Thyroid gland (tissue), 4 donors: ENCODE results near the gene SASH1.

ENCODE experiments used
- POLR2A ChIP-seq, 2 donors: fragments of 450-650 bp; IDR thresholded peaks; one replicate each; pipeline ENCODE4 v1.6.1; 2017; ENCODE audit warnings: antibody characterized with exemption in 2 of 2, mild to moderate bottlenecking in 2 of 2, moderate library complexity in 1 of 2
- TF ChIP-seq, protein P1 (sequence below), 6 experiments: fragments of 200-600 bp in 3 of 6; fragments of 450-650 bp in 3 of 6; sonication (generic) in 3 of 6; IDR thresholded peaks; one replicate each; pipeline ENCODE4 v1.5.1; 2016 to 2019; ENCODE audit warnings: antibody characterized with exemption in 6 of 6, mild to moderate bottlenecking in 2 of 6, inconsistent platforms in 1 of 6, moderate library complexity in 1 of 6

DNA sequence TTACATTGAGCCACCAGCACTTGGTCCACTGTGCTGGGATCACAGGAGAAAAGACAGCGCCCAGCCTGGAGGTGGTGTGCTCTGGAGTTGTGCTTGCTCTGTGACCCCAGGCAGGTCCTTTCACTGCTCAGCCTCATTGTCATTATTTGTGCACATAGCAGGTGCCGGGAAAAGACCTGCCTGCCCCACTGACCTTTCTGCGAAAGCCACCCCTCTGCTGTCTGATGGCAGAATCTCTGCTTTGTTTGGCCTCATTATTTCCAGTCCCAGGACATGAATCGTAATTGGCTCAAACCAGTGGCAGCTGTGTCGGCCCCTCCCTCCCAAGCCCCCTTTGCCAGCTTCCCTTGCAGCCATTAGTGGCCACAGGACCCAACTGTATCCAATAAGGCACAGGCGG lies 219.0 kb downstream of the SASH1 start:
- TF ChIP-seq, protein P1, sequence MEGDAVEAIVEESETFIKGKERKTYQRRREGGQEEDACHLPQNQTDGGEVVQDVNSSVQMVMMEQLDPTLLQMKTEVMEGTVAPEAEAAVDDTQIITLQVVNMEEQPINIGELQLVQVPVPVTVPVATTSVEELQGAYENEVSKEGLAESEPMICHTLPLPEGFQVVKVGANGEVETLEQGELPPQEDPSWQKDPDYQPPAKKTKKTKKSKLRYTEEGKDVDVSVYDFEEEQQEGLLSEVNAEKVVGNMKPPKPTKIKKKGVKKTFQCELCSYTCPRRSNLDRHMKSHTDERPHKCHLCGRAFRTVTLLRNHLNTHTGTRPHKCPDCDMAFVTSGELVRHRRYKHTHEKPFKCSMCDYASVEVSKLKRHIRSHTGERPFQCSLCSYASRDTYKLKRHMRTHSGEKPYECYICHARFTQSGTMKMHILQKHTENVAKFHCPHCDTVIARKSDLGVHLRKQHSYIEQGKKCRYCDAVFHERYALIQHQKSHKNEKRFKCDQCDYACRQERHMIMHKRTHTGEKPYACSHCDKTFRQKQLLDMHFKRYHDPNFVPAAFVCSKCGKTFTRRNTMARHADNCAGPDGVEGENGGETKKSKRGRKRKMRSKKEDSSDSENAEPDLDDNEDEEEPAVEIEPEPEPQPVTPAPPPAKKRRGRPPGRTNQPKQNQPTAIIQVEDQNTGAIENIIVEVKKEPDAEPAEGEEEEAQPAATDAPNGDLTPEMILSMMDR (IDR thresholded peaks at IDR 0.05): no peak
- TF ChIP-seq POLR2A (IDR thresholded peaks at IDR 0.05): no peak
